Stomach (tissue), 9 donors: ENCODE measurements around the gene TMEM181. TPM values are rescaled to one million over a fixed set of nuclear protein-coding genes. Genes with fewer than 3 reads are reported as not detected.

ENCODE experiments used
- DNase-seq, 2 donors: peaks; one replicate each; pipeline versions ENCODE4 v3.0.0 to v3.0.0-alpha.2; 2013 to 2019
- H3K27ac ChIP-seq, 5 donors: fragments of 200-600 bp in 4 of 5; sonication (generic) in 4 of 5; one replicate each; pipeline ENCODE4 v1.5.1; 2013 to 2019; ENCODE audit warnings: mild to moderate bottlenecking in 1 of 5, moderate library complexity in 1 of 5
- H3K27me3 ChIP-seq, 3 donors: fragments of 200-600 bp; sonication (generic); one replicate each; pipeline ENCODE4 v1.5.1; 2017 to 2019; ENCODE audit warnings: mixed run types in 1 of 3
- H3K36me3 ChIP-seq, 4 donors: fragments of 200-600 bp; sonication (generic); 1 replicate in 3 of 4; 2 replicates in 1 of 4; pipeline ENCODE4 v1.5.1; 2016 to 2019
- H3K4me1 ChIP-seq, 4 donors: fragments of 200-600 bp; sonication (generic); one replicate each; pipeline ENCODE4 v1.5.1; 2016 to 2019
- H3K4me3 ChIP-seq, 4 donors: fragments of 200-600 bp; sonication (generic) in 3 of 4; one replicate each; pipeline ENCODE4 v1.5.1; 2016 to 2019; ENCODE audit warnings: mild to moderate bottlenecking in 1 of 4
- H3K9me3 ChIP-seq, 4 donors: fragments of 200-600 bp; sonication (generic); one replicate each; pipeline ENCODE4 v1.5.1; 2016 to 2019
- CTCF ChIP-seq, 7 experiments: fragments of 450-650 bp in 4 of 7; fragments of 200-600 bp in 3 of 7; sonication (generic) in 3 of 7; IDR thresholded peaks; one replicate each; pipeline ENCODE4 v1.5.1; 2016 to 2019; ENCODE audit warnings: antibody characterized with exemption in 7 of 7, control low read depth in 2 of 7, mild to moderate bottlenecking in 1 of 7
- EP300 ChIP-seq: sonication (generic); formaldehyde crosslinking; IDR thresholded peaks from one replicate; pipeline ENCODE4 v1.6.1; 2017; ENCODE audit warnings: antibody characterized with exemption
- POLR2A ChIP-seq, 4 donors: fragments of 450-650 bp; IDR thresholded peaks; one replicate each; pipeline ENCODE4 v1.6.1; 2016; ENCODE audit warnings: antibody characterized with exemption in 4 of 4, control low read depth in 2 of 4, mild to moderate bottlenecking in 1 of 4, moderate library complexity in 1 of 4
- POLR2AphosphoS5 ChIP-seq, 3 donors: sonication (generic); formaldehyde crosslinking; IDR thresholded peaks; one replicate each; pipeline ENCODE4 v1.6.1; 2016; ENCODE audit warnings: antibody characterized with exemption in 3 of 3
- WGBS, 5 donors: extraction: QIAGEN DNeasy Blood & Tissue Kit in 3 of 5; methylation state at CpG; one replicate each; pipeline versions ENCODE4 v1.1.5 to v1.1.7; 2013 to 2018; 5-methylcytosine and 5-hydroxymethylcytosine counted together
- intact Hi-C: fragments of 100-400 bp; cut with DNase I; formaldehyde crosslinking; loops from one replicate; pipeline ENCODE4 v1.15.1; 2023; ENCODE audit warnings: low total_unique reads
- polyA plus RNA-seq, 3 donors: library from polyadenylated mRNA; stranded (reverse); fragments of 200-250 nt; gene quantifications; one replicate each; pipeline ENCODE4 v1.2.3, GENCODE V29; 2013
- total RNA-seq, 5 donors: library from RNA; depleted of rRNA; stranded (reverse); fragments of >200 nt; gene quantifications; one replicate each; pipeline versions ENCODE4 v1.1.0 to v1.2.3, GENCODE V29; 2014 to 2016
- donor health status: healthy with polysubstance abuse.
- donor health status: Bipolar disorder and iron deficiency.
- donor health status: healthy.

The TMEM181 gene
- total and polyA plus RNA-seq, 8 donors = 2.9 to 62.2 (median 15.0) TPM

DNA sequence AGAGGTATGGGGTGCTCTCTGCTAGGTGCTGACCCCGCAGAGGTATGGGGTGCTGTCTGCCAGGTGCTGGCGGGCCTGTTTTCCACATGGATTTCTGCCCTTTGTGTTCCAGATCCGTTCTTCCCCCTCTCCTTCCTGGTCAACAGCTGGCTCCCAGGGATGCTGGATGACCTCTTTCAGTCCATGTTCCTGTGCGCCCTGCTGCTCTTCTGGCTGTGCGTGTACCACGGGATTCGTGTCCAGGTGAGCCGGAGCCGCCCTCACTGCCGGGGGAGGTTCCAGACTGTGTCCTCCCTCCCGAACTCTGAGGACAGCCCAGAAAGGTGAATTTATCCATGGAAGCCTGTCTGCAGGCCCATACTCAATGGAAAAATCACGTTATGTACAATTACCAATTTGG, 48.3 kb downstream of the TMEM181 start:
- intact Hi-C loops = loop anchor here (10.0 kb wide), 1 partner anchor 393 kb away; no protein-coding TSS in a partner anchor

GRCh38 chr6:158609455-158610155, 49.7 kb downstream of the TMEM181 start:
- H3K4me1 ChIP-seq = peaks cover 0 to 18% (median 9%) of the 10 kb centered on the region in 4 donors
- H3K9me3 ChIP-seq = no peaks in the 10 kb centered on the region
- TF ChIP-seq EP300 (no peak), POLR2A (IDR thresholded peaks at IDR 0.05) (no peak), CTCF (IDR thresholded peaks at IDR 0.05) (no peak), POLR2AphosphoS5 (IDR thresholded peaks at IDR 0.05) (no peak)
- 89 to 96% (median 92%) methylated on average over 12 to 13 of the region's 13 CpGs for WGBS, 5 donors
- intact Hi-C loops = loop anchor here (10.0 kb wide), 1 partner anchor 395 kb away; no protein-coding TSS in a partner anchor
- no peak overlapping the region for H3K27ac ChIP-seq
- peaks cover 61 to 92% (median 83%) of the 10 kb centered on the region in 4 donors for H3K36me3 ChIP-seq
- no peaks in the 10 kb centered on the region for H3K27me3 ChIP-seq
- no peak for DNase-seq
- H3K4me3 ChIP-seq = no peak overlapping the region

More for the DNA sequence above, 48.3 kb downstream of the TMEM181 start:
- no peak for DNase-seq
- Histone ChIP-seq H3K9me3 (no peaks in the 10 kb centered on the region), H3K4me3 (no peak overlapping the region), H3K27me3 (no peaks in the 10 kb centered on the region), H3K4me1 (peaks cover 0 to 23% (median 10%) of the 10 kb centered on the region in 4 donors), H3K27ac (no peak overlapping the region), H3K36me3 (peaks cover 61 to 90% (median 78%) of the 10 kb centered on the region in 4 donors)
- TF ChIP-seq POLR2AphosphoS5 (IDR thresholded peaks at IDR 0.05) (no peak), EP300 (no peak), CTCF (IDR thresholded peaks at IDR 0.05) (no peak), POLR2A (IDR thresholded peaks at IDR 0.05) (no peak)
- WGBS, 5 donors = 90 to 93% (median 92%) methylated on average over 10 to 12 of the region's 12 CpGs

DNA sequence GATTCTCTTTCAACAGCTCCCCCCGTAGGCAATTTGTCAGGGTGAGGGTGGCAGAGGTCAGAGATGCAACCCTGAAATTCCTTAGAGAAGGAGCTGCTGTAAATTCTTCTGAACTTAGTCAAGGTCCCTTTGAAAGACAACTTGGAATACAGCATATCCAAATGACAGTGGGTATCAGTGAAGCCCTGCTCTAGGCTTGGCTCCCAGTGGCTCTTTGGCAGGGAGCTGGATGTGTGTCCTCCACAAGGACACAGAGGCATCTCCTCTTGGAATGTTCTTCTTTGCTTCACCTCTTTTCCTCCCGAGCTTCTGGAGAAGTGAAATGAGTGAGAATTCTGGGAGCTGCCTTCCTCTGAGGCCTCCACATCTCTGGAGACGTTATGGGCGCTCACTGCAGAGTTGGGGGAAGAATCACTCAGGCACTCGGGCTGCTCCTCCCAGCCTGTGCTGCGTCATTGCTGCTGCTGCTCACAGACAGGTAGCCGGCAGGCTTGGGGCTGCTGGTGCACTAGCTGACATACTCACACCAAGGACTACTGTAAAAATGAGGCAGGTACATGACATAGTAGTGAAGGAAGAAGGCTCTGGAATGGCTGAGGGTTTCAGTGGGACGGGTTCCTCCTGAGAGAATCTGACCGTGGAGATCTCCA, 50.6 kb downstream of the TMEM181 start:
- Histone ChIP-seq H3K27me3 (no peaks in the 10 kb centered on the region), H3K36me3 (peaks cover 60 to 95% (median 86%) of the 10 kb centered on the region in 4 donors), H3K27ac (no peak overlapping the region), H3K4me1 (peaks cover 0 to 18% (median 9%) of the 10 kb centered on the region in 4 donors), H3K9me3 (no peaks in the 10 kb centered on the region), H3K4me3 (no peak overlapping the region)
- 73 to 79% (median 78%) methylated on average over 9 of the region's 9 CpGs for WGBS, 5 donors
- no peak for DNase-seq
- TF ChIP-seq CTCF (IDR thresholded peaks at IDR 0.05) = no peak
- no peak for TF ChIP-seq POLR2AphosphoS5 (IDR thresholded peaks at IDR 0.05)
- TF ChIP-seq EP300 = no peak
- no peak for TF ChIP-seq POLR2A (IDR thresholded peaks at IDR 0.05)
- intact Hi-C loops = no loop called here

- WGBS, 5 donors = 65 to 80% (median 73%) methylated on average over 3 of the region's 3 CpGs
- H3K4me1 ChIP-seq = peaks cover 0 to 18% (median 9%) of the 10 kb centered on the region in 4 donors
- no peak overlapping the region for H3K4me3 ChIP-seq
- intact Hi-C loops = no loop called here
- no peak for DNase-seq
- TF ChIP-seq POLR2A (IDR thresholded peaks at IDR 0.05) = no peak
- TF ChIP-seq POLR2AphosphoS5 (IDR thresholded peaks at IDR 0.05) = no peak
- no peak for TF ChIP-seq CTCF (IDR thresholded peaks at IDR 0.05)
- no peak for TF ChIP-seq EP300
- peaks cover 54 to 89% (median 82%) of the 10 kb centered on the region in 4 donors for H3K36me3 ChIP-seq
- peaks cover 0 to 4% (median 0%) of the 10 kb centered on the region in 4 donors for H3K9me3 ChIP-seq
- no peaks in the 10 kb centered on the region for H3K27me3 ChIP-seq
- peak overlapping the region in 1 of 5 donors; percentile 15 for H3K27ac ChIP-seq
These were observed 51.1 kb downstream of the TMEM181 start for GRCh38 chr6:158611039-158611438.
